ENCODE data around the gene SEMA3C.
A peak's percentile ranks its signal among the peaks of the same experiment; 100 is the strongest.

The SEMA3C gene

DNA sequence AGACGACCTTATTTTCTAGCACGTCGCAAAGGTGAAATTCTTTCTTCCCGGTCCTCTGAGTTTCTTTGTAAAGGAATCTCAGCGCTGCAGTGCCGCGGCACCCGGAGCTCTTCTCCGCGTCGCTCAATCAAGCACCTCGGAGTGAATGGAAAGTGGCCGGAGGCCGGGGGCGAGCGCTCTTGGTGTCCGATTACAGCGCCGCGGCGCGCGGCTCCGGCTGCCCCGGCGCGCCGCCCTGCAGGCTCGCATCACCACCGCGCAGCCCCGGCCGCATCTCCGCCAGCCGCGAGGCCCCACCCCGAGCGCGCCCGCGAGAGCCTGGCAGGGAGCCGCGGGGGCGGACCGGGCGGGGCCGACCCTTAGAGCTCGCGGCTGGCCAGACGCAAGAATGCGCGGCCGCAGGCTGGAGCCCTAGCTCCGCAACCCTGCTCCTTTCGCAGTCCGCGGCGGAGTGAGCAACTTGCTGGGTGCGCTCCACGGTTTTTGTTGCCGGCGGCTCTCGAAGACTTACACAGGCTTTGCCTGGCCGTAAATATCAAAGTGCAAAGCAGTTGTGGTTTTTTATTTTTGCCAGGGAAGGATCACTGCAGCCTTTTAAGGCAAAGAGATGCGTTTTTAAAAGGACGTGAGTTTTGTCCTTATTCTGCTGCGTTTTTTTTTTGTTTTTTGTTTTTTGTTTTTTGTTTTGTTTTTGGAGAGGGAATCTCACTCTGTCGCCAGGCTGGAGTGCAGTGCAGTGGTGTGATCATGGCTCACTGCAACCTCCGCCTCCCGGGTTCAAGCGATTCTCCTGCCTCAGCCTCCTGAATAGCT is at the start of gene SEMA3C:
TSS of gene SEMA3C (minus strand) at position 143 of the 813 bp plus-strand sequence. CDS start 2,270 bp downstream, outside the sequence.
- peak; percentile 94 for ATAC-seq
- TF ChIP-seq, protein P1, sequence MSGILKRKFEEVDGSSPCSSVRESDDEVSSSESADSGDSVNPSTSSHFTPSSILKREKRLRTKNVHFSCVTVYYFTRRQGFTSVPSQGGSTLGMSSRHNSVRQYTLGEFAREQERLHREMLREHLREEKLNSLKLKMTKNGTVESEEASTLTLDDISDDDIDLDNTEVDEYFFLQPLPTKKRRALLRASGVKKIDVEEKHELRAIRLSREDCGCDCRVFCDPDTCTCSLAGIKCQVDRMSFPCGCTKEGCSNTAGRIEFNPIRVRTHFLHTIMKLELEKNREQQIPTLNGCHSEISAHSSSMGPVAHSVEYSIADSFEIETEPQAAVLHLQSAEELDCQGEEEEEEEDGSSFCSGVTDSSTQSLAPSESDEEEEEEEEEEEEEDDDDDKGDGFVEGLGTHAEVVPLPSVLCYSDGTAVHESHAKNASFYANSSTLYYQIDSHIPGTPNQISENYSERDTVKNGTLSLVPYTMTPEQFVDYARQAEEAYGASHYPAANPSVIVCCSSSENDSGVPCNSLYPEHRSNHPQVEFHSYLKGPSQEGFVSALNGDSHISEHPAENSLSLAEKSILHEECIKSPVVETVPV (CRISPR knock-in tag; IDR thresholded peaks at IDR 0.05), result no peak
- peak; percentile 70; the same call in 1 of the 2 replicates for TF ChIP-seq ZFP3 (CRISPR knock-in tag; IDR thresholded peaks at IDR 0.05)
- no peak for TF ChIP-seq TOX (CRISPR knock-in tag; IDR thresholded peaks at IDR 0.05; ENCODE audit: borderline replicate concordance)
- TF ChIP-seq OSR1 (CRISPR knock-in tag; IDR thresholded peaks at IDR 0.05), result 0 out of 2 replicates have a peak, but pooled peaks have one; percentile 69
- peak; percentile 87 for TF ChIP-seq SNAI2 (CRISPR knock-in tag; IDR thresholded peaks at IDR 0.05)
- TF ChIP-seq ZC3H10 (CRISPR knock-in tag; IDR thresholded peaks at IDR 0.05), result no peak
- TF ChIP-seq, protein P2, sequence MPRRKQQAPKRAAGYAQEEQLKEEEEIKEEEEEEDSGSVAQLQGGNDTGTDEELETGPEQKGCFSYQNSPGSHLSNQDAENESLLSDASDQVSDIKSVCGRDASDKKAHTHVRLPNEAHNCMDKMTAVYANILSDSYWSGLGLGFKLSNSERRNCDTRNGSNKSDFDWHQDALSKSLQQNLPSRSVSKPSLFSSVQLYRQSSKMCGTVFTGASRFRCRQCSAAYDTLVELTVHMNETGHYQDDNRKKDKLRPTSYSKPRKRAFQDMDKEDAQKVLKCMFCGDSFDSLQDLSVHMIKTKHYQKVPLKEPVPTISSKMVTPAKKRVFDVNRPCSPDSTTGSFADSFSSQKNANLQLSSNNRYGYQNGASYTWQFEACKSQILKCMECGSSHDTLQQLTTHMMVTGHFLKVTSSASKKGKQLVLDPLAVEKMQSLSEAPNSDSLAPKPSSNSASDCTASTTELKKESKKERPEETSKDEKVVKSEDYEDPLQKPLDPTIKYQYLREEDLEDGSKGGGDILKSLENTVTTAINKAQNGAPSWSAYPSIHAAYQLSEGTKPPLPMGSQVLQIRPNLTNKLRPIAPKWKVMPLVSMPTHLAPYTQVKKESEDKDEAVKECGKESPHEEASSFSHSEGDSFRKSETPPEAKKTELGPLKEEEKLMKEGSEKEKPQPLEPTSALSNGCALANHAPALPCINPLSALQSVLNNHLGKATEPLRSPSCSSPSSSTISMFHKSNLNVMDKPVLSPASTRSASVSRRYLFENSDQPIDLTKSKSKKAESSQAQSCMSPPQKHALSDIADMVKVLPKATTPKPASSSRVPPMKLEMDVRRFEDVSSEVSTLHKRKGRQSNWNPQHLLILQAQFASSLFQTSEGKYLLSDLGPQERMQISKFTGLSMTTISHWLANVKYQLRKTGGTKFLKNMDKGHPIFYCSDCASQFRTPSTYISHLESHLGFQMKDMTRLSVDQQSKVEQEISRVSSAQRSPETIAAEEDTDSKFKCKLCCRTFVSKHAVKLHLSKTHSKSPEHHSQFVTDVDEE (CRISPR knock-in tag; IDR thresholded peaks at IDR 0.05), result 0 out of 2 replicates have a peak, but pooled peaks have one; percentile 50
- TF ChIP-seq BACH2 (CRISPR knock-in tag; IDR thresholded peaks at IDR 0.05; ENCODE audit: borderline replicate concordance), result no peak

DNA sequence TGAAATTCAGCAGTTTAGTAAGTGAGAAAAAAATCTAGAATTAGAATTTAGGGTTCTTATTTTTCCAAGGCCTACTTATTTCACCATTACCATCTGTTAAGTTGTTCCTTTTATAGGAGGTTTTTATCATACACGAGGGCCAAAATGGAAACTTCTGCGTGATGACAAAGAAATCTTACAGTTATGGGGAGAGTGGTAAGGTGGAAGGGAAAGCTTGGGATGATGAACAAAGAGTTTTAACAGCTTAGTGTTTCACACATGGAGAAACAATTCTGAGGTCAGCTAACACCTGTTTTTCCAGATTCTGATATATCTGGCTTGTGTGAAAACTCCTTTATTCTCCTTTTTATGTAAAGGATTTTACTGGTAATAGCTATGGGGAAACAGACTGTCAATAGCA is 49.8 kb upstream of the SEMA3C start:
- no peak for ATAC-seq
- TF ChIP-seq ZNF565 (CRISPR knock-in tag; conservative IDR thresholded peaks at IDR 0.05; ENCODE audit: low read depth), result no peak
- no peak for TF ChIP-seq BACH2 (CRISPR knock-in tag; IDR thresholded peaks at IDR 0.05; ENCODE audit: borderline replicate concordance)
- TF ChIP-seq, protein P3, sequence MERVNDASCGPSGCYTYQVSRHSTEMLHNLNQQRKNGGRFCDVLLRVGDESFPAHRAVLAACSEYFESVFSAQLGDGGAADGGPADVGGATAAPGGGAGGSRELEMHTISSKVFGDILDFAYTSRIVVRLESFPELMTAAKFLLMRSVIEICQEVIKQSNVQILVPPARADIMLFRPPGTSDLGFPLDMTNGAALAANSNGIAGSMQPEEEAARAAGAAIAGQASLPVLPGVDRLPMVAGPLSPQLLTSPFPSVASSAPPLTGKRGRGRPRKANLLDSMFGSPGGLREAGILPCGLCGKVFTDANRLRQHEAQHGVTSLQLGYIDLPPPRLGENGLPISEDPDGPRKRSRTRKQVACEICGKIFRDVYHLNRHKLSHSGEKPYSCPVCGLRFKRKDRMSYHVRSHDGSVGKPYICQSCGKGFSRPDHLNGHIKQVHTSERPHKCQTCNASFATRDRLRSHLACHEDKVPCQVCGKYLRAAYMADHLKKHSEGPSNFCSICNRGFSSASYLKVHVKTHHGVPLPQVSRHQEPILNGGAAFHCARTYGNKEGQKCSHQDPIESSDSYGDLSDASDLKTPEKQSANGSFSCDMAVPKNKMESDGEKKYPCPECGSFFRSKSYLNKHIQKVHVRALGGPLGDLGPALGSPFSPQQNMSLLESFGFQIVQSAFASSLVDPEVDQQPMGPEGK (CRISPR knock-in tag; IDR thresholded peaks at IDR 0.05; ENCODE audit: borderline replicate concordance), result no peak
- TF ChIP-seq ESRRG (CRISPR knock-in tag; IDR thresholded peaks at IDR 0.05), result no peak
- TF ChIP-seq TOX (CRISPR knock-in tag; IDR thresholded peaks at IDR 0.05; ENCODE audit: borderline replicate concordance), result no peak
- no peak for TF ChIP-seq SNAI2 (CRISPR knock-in tag; IDR thresholded peaks at IDR 0.05)
- TF ChIP-seq OSR1 (CRISPR knock-in tag; IDR thresholded peaks at IDR 0.05), result no peak
- TF ChIP-seq GLIS3 (CRISPR knock-in tag; IDR thresholded peaks at IDR 0.05), result no peak
- no peak for TF ChIP-seq ZNF70 (CRISPR knock-in tag; IDR thresholded peaks at IDR 0.05)

DNA sequence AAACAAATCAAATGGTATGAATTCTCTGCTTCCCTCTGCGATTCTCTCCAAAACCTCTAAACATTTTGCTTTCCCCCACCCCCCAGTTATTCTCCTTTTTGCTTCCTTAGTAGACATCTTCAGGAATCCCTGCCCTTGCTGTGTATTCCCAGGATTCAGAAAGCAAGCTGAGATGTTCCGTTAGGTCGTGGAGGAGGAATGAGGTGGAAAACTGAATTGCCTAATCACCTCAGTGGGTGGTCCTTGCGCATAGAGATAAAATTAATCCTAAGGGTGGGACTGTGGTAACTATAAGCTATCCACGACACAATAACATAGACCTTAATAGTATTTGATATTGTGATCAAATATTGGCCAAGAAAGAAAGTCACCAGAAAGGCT is 49.1 kb upstream of the SEMA3C start:
- ATAC-seq, result no peak
- TF ChIP-seq, protein P3 (CRISPR knock-in tag; IDR thresholded peaks at IDR 0.05; ENCODE audit: borderline replicate concordance), result no peak
- TF ChIP-seq ARNTL (CRISPR knock-in tag; IDR thresholded peaks at IDR 0.05; ENCODE audit: borderline replicate concordance, low read depth), result no peak
- TF ChIP-seq ISL1 (CRISPR knock-in tag; IDR thresholded peaks at IDR 0.05), result no peak
- TF ChIP-seq OSR1 (CRISPR knock-in tag; IDR thresholded peaks at IDR 0.05), result no peak
- TF ChIP-seq RARB (CRISPR knock-in tag; IDR thresholded peaks at IDR 0.05), result no peak
- TF ChIP-seq TOX (CRISPR knock-in tag; IDR thresholded peaks at IDR 0.05; ENCODE audit: borderline replicate concordance), result no peak
- no peak for TF ChIP-seq TCF4 (CRISPR knock-in tag; IDR thresholded peaks at IDR 0.05; ENCODE audit: borderline replicate concordance)
- TF ChIP-seq, protein P4, sequence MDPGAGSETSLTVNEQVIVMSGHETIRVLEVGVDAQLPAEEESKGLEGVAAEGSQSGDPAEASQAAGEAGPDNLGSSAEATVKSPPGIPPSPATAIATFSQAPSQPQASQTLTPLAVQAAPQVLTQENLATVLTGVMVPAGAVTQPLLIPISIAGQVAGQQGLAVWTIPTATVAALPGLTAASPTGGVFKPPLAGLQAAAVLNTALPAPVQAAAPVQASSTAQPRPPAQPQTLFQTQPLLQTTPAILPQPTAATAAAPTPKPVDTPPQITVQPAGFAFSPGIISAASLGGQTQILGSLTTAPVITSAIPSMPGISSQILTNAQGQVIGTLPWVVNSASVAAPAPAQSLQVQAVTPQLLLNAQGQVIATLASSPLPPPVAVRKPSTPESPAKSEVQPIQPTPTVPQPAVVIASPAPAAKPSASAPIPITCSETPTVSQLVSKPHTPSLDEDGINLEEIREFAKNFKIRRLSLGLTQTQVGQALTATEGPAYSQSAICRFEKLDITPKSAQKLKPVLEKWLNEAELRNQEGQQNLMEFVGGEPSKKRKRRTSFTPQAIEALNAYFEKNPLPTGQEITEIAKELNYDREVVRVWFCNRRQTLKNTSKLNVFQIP (CRISPR knock-in tag; IDR thresholded peaks at IDR 0.05; ENCODE audit: borderline replicate concordance, low read depth), result no peak
- TF ChIP-seq ZNF8 (CRISPR knock-in tag; IDR thresholded peaks at IDR 0.05), result no peak
- TF ChIP-seq ZC3H10 (CRISPR knock-in tag; IDR thresholded peaks at IDR 0.05), result no peak
- TF ChIP-seq CSDC2 (CRISPR knock-in tag; IDR thresholded peaks at IDR 0.05), result no peak
- no peak for TF ChIP-seq ESRRG (CRISPR knock-in tag; IDR thresholded peaks at IDR 0.05)
- no peak for TF ChIP-seq BACH2 (CRISPR knock-in tag; IDR thresholded peaks at IDR 0.05; ENCODE audit: borderline replicate concordance)
- no peak for TF ChIP-seq ZFP3 (CRISPR knock-in tag; IDR thresholded peaks at IDR 0.05)
- no peak for TF ChIP-seq SNAI2 (CRISPR knock-in tag; IDR thresholded peaks at IDR 0.05)

All from SK-N-SH treated with all-trans-retinoic acid at 6 μM for 48 hours (cell line).